Measurements from ENCODE around the gene BRCC3. TPM values are rescaled to one million over a fixed set of nuclear protein-coding genes. Genes with fewer than 3 reads are reported as not detected.

Gene BRCC3
- total and polyA plus RNA-seq, 11 donors, result 3.6 to 18.7 (median 16.6) TPM

DNA sequence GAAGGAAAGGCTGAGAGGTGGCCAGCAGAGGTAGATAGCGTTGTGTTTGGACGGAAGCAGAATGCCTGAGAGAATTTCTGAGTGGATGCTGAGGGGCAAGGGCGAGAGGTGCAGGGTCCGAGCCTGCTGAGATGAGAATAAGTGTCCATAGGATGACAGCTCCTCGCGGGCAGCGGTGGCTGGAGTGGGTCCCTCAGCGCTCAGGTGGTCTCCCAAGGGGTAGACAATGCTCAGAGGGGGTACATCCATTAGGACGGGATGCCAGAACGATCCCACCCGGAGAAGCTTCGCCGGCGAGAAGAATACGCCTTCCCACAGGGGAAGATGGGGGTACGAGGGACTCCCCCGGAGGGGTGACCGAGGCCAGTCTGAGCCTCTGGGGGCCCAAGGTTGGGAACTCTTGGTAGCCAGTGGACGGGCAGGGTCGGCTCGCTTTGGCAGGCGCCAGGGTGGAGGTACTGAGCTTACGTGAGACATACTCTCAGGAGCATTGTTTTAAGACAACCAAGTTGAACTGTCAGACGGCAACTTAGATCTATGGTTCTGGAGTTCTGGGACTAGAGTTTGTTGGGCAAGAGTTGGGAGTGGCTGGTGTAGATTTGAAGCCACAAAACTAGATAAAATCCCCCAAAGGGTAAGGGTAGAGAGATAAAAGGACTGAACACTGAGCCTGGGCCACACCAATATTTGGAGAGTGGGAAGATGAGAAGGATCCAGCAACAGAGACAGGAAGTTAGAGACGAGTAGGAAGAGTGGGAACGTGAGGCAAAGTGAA is 15.8 kb downstream of the BRCC3 start:
- DNase-seq, result peak in 1 of 5 donors; percentile 17
- Histone ChIP-seq H3K4me1 (no peaks in the 10 kb centered on the region), H3K9me3 (no peaks in the 10 kb centered on the region), H3K27me3 (no peaks in the 10 kb centered on the region), H3K4me3 (no peak overlapping the region), H3K27ac (no peak overlapping the region), H3K36me3 (peaks cover 0 to 63% (median 17%) of the 10 kb centered on the region in 9 donors)
- ATAC-seq, result no peak
- 89 to 97% (median 94%) methylated on average over 26 of the region's 26 CpGs for WGBS, 4 donors
- no peak for TF ChIP-seq POLR2A (IDR thresholded peaks at IDR 0.05)
- TF ChIP-seq, protein P1, sequence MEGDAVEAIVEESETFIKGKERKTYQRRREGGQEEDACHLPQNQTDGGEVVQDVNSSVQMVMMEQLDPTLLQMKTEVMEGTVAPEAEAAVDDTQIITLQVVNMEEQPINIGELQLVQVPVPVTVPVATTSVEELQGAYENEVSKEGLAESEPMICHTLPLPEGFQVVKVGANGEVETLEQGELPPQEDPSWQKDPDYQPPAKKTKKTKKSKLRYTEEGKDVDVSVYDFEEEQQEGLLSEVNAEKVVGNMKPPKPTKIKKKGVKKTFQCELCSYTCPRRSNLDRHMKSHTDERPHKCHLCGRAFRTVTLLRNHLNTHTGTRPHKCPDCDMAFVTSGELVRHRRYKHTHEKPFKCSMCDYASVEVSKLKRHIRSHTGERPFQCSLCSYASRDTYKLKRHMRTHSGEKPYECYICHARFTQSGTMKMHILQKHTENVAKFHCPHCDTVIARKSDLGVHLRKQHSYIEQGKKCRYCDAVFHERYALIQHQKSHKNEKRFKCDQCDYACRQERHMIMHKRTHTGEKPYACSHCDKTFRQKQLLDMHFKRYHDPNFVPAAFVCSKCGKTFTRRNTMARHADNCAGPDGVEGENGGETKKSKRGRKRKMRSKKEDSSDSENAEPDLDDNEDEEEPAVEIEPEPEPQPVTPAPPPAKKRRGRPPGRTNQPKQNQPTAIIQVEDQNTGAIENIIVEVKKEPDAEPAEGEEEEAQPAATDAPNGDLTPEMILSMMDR (IDR thresholded peaks at IDR 0.05), result no peak
- intact Hi-C loops (cut with DNase I), result no loop called here

DNA sequence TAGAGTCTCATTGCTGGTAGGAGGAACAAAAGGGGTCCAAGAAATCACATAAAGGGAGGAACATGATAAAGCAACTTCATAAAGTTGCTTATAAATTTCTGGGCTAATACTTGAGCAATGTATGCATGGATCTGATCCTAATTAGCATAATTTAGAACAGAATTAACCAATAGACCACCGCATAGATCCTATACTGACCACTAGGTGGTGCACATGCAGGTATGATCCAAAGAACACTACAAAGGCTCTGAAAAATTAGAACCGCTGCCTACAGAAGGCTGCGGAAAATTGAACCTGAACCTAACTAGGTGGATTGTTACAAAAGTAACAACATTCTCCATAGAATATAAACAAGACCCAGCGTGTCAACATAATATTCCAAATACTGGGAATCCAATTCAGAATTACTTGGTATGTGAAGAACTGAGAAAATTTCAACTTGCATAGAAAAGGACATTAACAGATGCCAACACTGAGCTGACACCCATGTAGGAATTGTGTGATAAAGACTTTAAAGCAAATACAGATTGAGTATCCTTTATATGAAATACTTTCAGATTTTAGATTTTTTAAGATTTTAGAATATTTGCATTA is 23.3 kb downstream of the BRCC3 start:
- no peak for ATAC-seq
- WGBS, 4 donors, result 30 to 45% (median 33%) methylated on average over 4 of the region's 4 CpGs

DNA sequence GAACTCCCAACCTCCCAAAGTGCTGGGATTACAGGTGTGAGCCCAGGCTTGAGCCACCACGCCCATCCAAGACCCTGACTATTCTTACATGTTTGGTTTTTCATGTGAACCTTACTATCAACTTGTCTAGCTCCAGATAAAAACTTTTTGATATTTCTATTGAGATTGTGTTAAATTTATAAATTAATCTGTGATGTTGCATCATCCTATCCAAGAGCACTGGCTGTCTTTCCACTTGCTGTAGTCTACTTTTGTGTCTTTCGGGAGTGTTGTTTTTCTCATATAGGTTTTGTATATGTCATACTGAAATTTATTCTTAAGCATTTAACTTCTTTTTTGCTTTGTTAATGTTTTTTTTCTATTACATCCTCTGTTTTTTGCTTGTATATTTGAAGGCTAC is 34.6 kb downstream of the BRCC3 start:
- Histone ChIP-seq H3K36me3 (peaks cover 0 to 13% (median 0%) of the 10 kb centered on the region in 9 donors), H3K4me3 (no peak overlapping the region), H3K27ac (no peak overlapping the region), H3K4me1 (no peaks in the 10 kb centered on the region), H3K9me3 (no peaks in the 10 kb centered on the region), H3K27me3 (no peaks in the 10 kb centered on the region)
- DNase-seq, result no peak
- intact Hi-C loops (cut with DNase I), result no loop called here
- no peak for ATAC-seq
- WGBS, 4 donors, result 73 to 97% (median 89%) methylated on average over 2 of the region's 2 CpGs
- TF ChIP-seq POLR2A (IDR thresholded peaks at IDR 0.05), result no peak
- TF ChIP-seq, protein P1 (IDR thresholded peaks at IDR 0.05), result no peak

More for the DNA sequence above, 23.3 kb downstream of the BRCC3 start:
- Histone ChIP-seq H3K27me3 (no peaks in the 10 kb centered on the region), H3K4me3 (no peak overlapping the region), H3K36me3 (peaks cover 0 to 66% (median 10%) of the 10 kb centered on the region in 9 donors), H3K27ac (no peak overlapping the region), H3K4me1 (no peaks in the 10 kb centered on the region), H3K9me3 (no peaks in the 10 kb centered on the region)
- TF ChIP-seq, protein P1 (IDR thresholded peaks at IDR 0.05), result peak; percentile 43 to 67 (median 54)
- TF ChIP-seq POLR2A (IDR thresholded peaks at IDR 0.05), result no peak
- no peak for DNase-seq
- intact Hi-C loops (cut with DNase I), result loop anchor here in 6 of 10 donors (5.0 to 10.0 kb wide), 5 partner anchors 80 to 730 kb away; partner anchors contain the start of gene VBP1 (in 1 of the 6)

DNA sequence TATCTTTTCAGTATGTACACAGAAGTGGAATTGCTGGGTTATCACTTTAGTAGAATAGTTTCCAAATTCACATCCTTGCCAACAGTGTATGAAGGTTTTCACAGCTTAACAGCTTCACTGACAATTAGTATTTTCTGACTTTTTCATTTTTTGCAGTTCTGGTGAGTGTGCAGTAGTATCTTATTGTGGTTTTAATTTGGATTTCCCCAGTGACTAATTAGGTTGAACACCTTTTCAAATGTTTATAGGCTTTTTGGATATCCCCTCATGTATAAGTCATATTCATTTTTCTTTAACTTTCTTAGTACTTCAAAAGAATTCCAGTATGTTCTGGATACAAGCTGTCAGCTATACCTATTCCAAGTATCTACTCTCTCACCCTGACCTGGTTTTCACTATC is 37.1 kb downstream of the BRCC3 start:
- H3K9me3 ChIP-seq, result no peaks in the 10 kb centered on the region
- peaks cover 0 to 13% (median 0%) of the 10 kb centered on the region in 9 donors for H3K36me3 ChIP-seq
- H3K4me1 ChIP-seq, result no peaks in the 10 kb centered on the region
- no peak for ATAC-seq
- intact Hi-C loops (cut with DNase I), result no loop called here
- H3K27ac ChIP-seq, result no peak overlapping the region
- TF ChIP-seq POLR2A (IDR thresholded peaks at IDR 0.05), result no peak
- TF ChIP-seq, protein P1 (IDR thresholded peaks at IDR 0.05), result no peak
- H3K27me3 ChIP-seq, result no peaks in the 10 kb centered on the region
- DNase-seq, result no peak
- no peak overlapping the region for H3K4me3 ChIP-seq

Data from heart left ventricle (tissue), 16 donors.